Measurements from ENCODE around the gene APCDD1. TPM values are rescaled to one million over a fixed set of nuclear protein-coding genes. Genes with fewer than 3 reads are reported as not detected.

The APCDD1 gene
- total RNA-seq, 1 donor from 2014 or later, result 4.4 TPM

GRCh38 chr18:10519999-10520935 is 65.8 kb downstream of the APCDD1 start:
- H3K36me3 ChIP-seq (ENCODE audit: insufficient read depth, low read length), result no peaks in the 10 kb centered on the region
- H3K4me1 Mint-ChIP-seq (ENCODE audit: low read depth, unreplicated experiment), result peaks cover 21% of the 10 kb centered on the region
- no peaks in the 10 kb centered on the region for H3K27me3 ChIP-seq (ENCODE audit: insufficient read depth, low read length)
- peak overlapping the region; percentile 14 for H3K4me3 ChIP-seq (ENCODE audit: insufficient read depth, low read depth, low read length)
- no peak overlapping the region for H3K27ac Mint-ChIP-seq (ENCODE audit: unreplicated experiment)
- H3K9me3 ChIP-seq (ENCODE audit: insufficient read depth, low read depth, low read length), result no peaks in the 10 kb centered on the region
- H3K9ac ChIP-seq (ENCODE audit: low read length), result peak overlapping the region; percentile 2
- no peak overlapping the region for H3K27ac ChIP-seq (ENCODE audit: low read depth, low read length)
- peak overlapping the region; percentile 70 for H3K4me2 ChIP-seq (ENCODE audit: low read length)
- H3K4me1 ChIP-seq (ENCODE audit: insufficient read depth, low read length), result peaks cover 11% of the 10 kb centered on the region
- TF ChIP-seq EZH2 (IDR thresholded peaks at IDR 0.05; ENCODE audit: insufficient read depth, low read length) (no peak), CTCF (IDR thresholded peaks at IDR 0.05; ENCODE audit: insufficient read depth, low read depth, low read length) (peak; percentile 87)
- FAIRE-seq, result peak; percentile 54
- H3K36me3 Mint-ChIP-seq (ENCODE audit: low read depth, unreplicated experiment), result no peaks in the 10 kb centered on the region
- peaks cover 6% of the 10 kb centered on the region for H3K9me3 Mint-ChIP-seq (ENCODE audit: unreplicated experiment)
- peak overlapping the region; percentile 0 for H2AFZ ChIP-seq (ENCODE audit: low read depth, low read length)
- DNase-seq (ENCODE audit: low read depth), result peak; percentile 81
- no peaks in the 10 kb centered on the region for H4K20me1 ChIP-seq (ENCODE audit: insufficient read depth, low read length)
- H3K79me2 ChIP-seq (ENCODE audit: insufficient read depth, low read length), result no peaks in the 10 kb centered on the region
- H3K27me3 Mint-ChIP-seq (ENCODE audit: low read depth, unreplicated experiment), result peaks cover 19% of the 10 kb centered on the region
- H3K4me3 Mint-ChIP-seq (ENCODE audit: unreplicated experiment), result no peak overlapping the region

DNA sequence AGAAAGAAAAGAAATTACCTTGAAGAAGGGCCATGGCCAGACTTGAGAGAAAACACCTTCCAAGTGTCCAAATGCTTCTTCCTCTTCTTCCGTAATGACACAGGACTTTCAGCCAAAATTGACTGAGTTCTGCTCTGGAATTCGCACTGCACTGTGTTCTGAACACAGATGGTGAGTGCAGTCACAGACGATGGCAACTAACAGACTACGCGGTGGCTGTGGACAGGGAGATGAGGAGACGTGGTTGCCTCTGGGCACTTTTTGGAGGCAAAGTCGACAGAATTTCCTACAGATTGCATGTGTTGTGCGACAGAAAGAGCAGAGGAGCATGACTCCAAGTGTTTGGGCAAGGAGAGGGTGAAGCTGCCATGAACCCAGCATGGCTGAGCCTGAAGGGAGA is 67.1 kb downstream of the APCDD1 start:
- Mint-ChIP-seq H3K36me3 (ENCODE audit: low read depth, unreplicated experiment) (no peaks in the 10 kb centered on the region), H3K27me3 (ENCODE audit: low read depth, unreplicated experiment) (peaks cover 6% of the 10 kb centered on the region), H3K4me3 (ENCODE audit: unreplicated experiment) (no peak overlapping the region), H3K9me3 (ENCODE audit: unreplicated experiment) (peaks cover 6% of the 10 kb centered on the region), H3K27ac (ENCODE audit: unreplicated experiment) (no peak overlapping the region), H3K4me1 (ENCODE audit: low read depth, unreplicated experiment) (peaks cover 21% of the 10 kb centered on the region)
- FAIRE-seq, result no peak
- Histone ChIP-seq H3K27ac (ENCODE audit: low read depth, low read length) (no peak overlapping the region), H3K36me3 (ENCODE audit: insufficient read depth, low read length) (no peaks in the 10 kb centered on the region), H3K9ac (ENCODE audit: low read length) (no peak overlapping the region), H3K9me3 (ENCODE audit: insufficient read depth, low read depth, low read length) (no peaks in the 10 kb centered on the region), H4K20me1 (ENCODE audit: insufficient read depth, low read length) (peaks cover 3% of the 10 kb centered on the region), H3K4me3 (ENCODE audit: insufficient read depth, low read depth, low read length) (no peak overlapping the region), H3K4me2 (ENCODE audit: low read length) (no peak overlapping the region), H3K79me2 (ENCODE audit: insufficient read depth, low read length) (peaks cover 8% of the 10 kb centered on the region), H2AFZ (ENCODE audit: low read depth, low read length) (no peak overlapping the region), H3K27me3 (ENCODE audit: insufficient read depth, low read length) (no peaks in the 10 kb centered on the region), H3K4me1 (ENCODE audit: insufficient read depth, low read length) (peaks cover 12% of the 10 kb centered on the region)
- no peak for DNase-seq (ENCODE audit: low read depth)
- TF ChIP-seq EZH2 (IDR thresholded peaks at IDR 0.05; ENCODE audit: insufficient read depth, low read length), result no peak
- TF ChIP-seq CTCF (IDR thresholded peaks at IDR 0.05; ENCODE audit: insufficient read depth, low read depth, low read length), result no peak

DNA sequence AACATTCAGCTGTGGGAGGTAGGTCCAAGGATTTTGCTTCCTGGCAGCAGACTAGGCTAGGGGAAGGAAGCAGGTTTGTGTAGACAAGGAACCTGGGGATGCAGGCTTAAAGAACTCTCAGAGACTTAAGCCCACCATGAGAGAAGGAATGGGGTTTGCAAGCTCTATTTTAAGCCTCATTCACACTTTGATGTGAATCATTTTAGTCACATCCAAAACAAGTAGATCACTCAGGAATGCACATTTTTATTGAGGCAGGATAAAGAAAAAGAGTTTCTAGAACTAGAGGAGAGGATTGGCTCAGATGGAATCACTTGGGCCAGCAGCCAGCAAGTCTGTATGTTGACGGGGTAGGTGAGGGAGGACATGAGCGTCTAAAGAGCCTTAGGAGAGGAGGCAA is 68.1 kb downstream of the APCDD1 start:
- H4K20me1 ChIP-seq (ENCODE audit: insufficient read depth, low read length), result peaks cover 11% of the 10 kb centered on the region
- TF ChIP-seq CTCF (IDR thresholded peaks at IDR 0.05; ENCODE audit: insufficient read depth, low read depth, low read length), result no peak
- no peak for TF ChIP-seq EZH2 (IDR thresholded peaks at IDR 0.05; ENCODE audit: insufficient read depth, low read length)
- peaks cover 26% of the 10 kb centered on the region for H3K4me1 Mint-ChIP-seq (ENCODE audit: low read depth, unreplicated experiment)
- no peak for DNase-seq (ENCODE audit: low read depth)
- no peaks in the 10 kb centered on the region for H3K36me3 Mint-ChIP-seq (ENCODE audit: low read depth, unreplicated experiment)
- H3K9me3 ChIP-seq (ENCODE audit: insufficient read depth, low read depth, low read length), result no peaks in the 10 kb centered on the region
- H3K4me3 ChIP-seq (ENCODE audit: insufficient read depth, low read depth, low read length), result no peak overlapping the region
- no peak overlapping the region for H3K27ac Mint-ChIP-seq (ENCODE audit: unreplicated experiment)
- FAIRE-seq, result no peak
- peaks cover 17% of the 10 kb centered on the region for H3K4me1 ChIP-seq (ENCODE audit: insufficient read depth, low read length)
- H3K9me3 Mint-ChIP-seq (ENCODE audit: unreplicated experiment), result peaks cover 2% of the 10 kb centered on the region
- H3K79me2 ChIP-seq (ENCODE audit: insufficient read depth, low read length), result peaks cover 16% of the 10 kb centered on the region
- no peak overlapping the region for H2AFZ ChIP-seq (ENCODE audit: low read depth, low read length)
- H3K4me2 ChIP-seq (ENCODE audit: low read length), result no peak overlapping the region
- peaks cover under 1% of the 10 kb centered on the region for H3K27me3 Mint-ChIP-seq (ENCODE audit: low read depth, unreplicated experiment)
- no peaks in the 10 kb centered on the region for H3K27me3 ChIP-seq (ENCODE audit: insufficient read depth, low read length)
- no peak overlapping the region for H3K9ac ChIP-seq (ENCODE audit: low read length)
- no peak overlapping the region for H3K27ac ChIP-seq (ENCODE audit: low read depth, low read length)
- no peaks in the 10 kb centered on the region for H3K36me3 ChIP-seq (ENCODE audit: insufficient read depth, low read length)
- no peak overlapping the region for H3K4me3 Mint-ChIP-seq (ENCODE audit: unreplicated experiment)

All from astrocyte (in vitro differentiated cells and primary cell).